HG02852 (cell line): Measurements from ENCODE around the gene SHE.

Source experiments
- ATAC-seq: cut with Tn5 transposase; IDR thresholded peaks from one replicate; pipeline ENCODE4 v1.9.1; 2021; ENCODE audit warnings: mild to moderate bottlenecking, moderate library complexity; ENCODE audit not compliant: unreplicated experiment

Gene SHE

DNA sequence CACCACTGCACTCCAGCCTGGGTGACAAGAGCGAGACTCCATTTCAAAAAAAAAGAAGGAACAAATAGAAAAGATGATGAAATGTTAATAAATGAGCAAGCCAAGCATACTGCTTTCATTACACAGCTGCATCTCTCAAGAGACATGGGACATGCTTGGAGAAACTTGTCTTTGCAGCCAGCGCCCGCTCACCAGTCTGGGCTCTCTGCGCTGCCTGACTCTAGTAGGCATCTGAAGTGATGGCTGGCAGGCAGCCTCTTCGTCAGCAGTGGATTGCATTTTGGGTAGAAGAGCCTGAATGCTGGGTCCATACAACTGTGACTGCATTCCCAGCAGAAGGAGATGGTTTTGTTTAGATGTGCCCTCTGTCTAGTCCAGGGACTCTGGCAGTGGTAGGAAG is 49.1 kb downstream of the SHE start:
- ATAC-seq, result no peak

DNA sequence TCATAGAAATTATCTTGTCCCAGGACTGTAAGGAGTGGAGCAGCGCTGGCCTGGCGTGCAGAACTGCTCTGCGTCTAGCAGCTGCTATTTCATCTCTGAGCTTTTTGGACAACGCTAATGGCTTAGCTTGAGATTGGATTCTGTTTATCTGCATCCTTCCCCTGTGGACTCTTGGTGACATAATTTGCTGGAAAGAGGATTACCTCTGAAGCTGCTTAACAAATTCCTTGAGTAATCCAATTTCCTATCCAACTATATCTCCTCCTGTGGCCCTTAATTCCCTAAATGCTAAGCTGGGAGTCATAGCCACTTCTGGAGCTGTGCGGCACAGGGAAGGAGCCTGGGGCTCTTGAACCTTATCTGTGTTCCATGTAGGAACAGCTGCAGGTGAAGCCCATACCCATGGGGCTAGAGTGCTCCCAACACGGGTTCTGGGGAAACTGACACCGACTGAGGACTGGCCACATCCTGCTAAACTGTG is 53.8 kb downstream of the SHE start:
- ATAC-seq, result no peak

DNA sequence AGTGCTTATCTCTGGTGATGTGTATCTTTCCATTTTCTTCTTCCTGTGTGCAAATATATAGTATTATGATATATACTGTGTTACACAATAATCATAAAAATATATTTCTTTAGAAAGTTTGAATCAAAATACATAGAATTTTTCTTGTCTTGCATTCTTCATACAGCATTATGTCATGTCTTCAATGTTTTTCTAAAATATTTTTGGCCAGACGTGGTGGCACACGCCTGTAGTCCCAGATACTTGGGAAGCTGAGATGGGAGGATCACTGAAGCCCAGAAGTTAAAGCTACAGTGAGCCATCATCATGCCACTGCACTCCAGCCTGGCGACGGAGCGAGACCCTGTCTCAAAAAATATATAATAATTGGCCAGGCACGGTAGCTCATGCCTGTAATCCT is 55.4 kb downstream of the SHE start:
- ATAC-seq, result no peak

DNA sequence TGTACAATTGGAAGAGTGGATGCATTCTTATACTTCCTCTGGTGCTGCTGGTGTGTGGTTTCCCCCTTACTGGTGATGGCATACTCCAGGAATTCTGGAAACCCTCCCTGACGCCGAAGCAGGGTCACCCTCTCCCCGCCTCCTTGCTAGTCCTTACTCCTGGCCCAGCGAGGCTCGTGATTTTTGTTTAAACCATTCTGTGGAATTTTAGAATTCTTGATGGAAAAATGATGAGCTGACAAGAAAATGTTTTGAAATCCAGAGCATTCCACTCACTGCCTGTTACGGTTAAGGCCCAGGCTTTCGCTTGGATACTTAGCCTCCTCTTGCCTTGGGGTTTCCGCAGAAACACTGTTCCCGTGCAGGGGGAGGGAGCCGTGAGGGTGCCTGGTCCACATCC is 55.9 kb downstream of the SHE start:
- ATAC-seq, result no peak

DNA sequence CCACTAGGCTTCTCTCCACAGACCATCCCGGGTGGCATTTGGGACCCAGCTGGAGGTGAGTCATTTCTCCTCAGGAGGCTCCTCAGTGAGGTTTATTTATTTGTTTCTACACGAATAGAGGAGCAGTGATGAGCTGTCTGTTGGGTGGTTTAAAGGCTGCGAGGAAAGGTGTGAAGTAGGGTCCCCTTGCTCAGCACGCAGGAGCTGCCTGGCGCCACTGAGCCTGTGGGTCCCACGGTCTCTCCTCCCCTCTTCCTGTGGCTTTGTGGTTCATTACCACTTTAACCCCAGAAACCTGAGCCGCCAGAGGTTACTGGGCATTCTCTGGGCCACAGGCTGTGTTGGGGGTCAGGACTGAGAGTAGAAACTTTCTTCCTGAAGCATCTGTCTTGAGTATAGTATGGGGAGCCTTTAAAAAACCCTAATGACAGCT is 57.2 kb downstream of the SHE start:
- ATAC-seq, result peak; percentile 82

DNA sequence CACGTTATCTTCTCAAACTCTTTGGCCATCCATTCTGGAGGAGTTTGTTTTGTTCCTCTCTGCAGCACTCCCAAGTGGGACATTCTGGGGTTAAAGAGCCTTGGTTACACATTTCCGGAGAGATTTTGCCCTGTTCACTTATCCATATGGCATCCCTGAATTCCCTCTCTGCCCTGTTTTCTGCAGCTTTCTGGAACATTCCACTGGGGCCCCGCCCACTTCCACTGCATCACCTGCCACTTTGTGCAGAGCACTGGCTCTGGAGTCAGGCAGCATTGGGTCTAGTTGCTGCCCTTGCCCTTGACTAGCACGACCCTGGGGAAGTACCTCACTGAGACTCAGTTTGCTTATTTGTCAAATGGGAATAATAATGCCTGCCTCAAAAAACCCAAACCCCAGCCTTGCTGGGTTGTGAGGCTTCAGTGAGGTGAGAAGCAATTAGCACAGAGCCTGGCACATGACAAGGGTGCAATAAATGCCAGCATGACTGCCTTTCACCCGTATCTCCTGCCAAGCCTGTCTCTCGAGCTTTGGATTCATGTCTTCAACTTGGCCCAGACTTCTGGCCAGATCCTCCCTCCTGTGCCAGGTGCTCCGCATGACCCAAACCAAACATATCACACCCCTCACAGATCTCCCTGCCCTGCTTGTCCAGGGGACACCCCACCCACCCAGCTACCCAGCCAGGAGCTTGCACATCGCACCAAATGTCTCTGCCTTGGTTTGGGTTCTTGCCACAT is 58.8 kb downstream of the SHE start:
- no peak for ATAC-seq

DNA sequence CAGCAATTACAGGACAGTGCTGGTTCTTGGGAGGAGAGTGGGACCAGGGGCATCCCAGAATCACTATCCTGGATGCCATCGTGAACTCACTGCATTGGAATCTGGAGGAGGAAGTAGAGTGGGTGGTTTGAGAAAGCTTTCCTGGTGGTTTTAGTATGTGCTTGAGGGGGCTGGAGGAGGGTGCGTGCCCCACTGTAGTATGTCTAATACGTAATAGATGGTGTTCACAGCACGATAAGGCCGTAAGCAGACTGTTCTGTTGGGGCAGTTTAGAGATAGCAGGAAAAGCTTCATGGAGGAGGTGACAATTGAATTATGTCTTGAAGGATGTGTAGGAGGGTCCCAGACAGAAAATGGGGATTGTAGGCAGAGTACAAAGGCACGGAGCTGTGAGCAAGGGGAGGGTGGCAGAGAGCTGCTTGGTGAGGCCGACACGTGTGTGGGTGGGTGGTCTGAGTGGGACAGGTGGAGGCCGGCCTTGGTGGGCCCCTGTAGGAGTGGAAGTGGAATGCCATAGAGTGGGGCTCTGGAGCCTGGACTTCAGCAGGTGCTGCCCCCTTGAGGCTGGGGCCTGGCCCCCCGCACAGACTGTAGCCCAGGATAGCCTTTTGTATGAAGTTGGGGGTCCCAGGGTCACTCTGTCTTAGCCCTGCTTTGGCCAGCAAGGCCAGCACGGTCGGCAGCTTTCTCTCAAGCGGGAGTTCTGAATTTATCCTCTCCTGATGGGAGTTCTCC is 60.0 kb downstream of the SHE start:
- no peak for ATAC-seq

DNA sequence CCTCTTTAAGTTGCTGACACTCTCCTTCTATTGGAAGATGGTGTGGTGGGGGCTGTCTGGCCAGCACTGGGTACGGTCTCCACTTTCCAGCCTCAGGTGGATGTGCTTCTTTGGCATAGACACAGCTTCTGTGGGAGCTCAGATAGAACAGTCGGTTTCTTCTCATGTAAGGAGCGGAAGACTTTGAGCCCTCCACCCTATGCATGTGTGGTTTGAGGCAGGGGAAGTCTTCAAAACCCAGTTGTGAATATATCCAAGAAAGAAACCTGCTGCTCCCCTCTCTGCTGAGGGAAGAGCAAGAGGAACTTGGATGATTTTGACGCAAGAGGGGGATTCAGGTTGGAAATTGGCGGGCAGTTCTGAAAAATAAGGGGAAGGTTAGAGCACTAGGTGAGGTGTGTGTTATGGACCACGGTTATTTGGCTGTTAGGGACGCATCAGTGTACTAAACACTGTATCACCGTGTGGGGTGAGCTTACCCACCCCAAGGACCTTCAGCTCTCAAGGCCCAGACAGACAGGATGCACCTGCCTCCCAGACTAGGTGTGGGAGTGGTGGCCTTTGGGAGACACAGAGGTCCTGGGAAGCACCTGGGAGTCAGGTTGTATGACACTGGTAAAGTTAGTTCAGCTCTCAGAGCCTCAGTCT is 60.8 kb downstream of the SHE start:
- ATAC-seq, result no peak

DNA sequence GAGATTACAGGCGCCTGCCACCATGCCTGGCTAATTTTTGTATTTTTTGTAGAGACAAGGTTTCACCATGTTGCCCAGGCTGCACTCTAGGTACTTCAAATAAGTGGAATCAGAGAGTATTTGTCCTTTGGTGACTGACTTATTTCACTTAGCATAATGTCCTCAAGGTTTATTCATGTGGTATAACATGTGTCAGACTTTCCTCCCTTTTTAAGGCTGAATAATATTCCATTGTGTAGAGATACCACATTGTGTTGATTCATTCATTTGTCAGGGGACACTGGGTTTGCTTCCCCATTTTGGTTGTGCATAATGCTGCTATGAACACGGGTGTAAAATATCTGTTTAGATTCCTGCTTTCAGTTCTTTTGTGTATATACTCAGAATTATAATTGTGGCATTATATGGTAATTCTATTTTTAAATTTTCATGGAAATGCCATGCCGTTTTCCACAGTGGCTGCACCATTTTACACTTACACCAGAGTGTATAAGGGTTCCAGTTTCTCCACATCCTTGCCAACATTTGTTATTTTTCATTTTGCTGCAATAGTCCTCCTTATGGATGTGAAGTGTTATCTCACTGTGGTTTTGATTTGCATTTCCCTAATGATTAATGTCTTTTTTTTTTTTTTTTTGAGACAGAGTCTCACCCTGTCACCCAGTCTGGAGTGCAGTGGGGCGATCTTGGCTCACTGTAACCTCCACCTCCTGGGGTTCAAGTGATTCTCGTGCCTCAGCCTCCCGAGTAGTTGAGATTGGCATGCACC is 62.0 kb downstream of the SHE start:
- ATAC-seq, result no peak

DNA sequence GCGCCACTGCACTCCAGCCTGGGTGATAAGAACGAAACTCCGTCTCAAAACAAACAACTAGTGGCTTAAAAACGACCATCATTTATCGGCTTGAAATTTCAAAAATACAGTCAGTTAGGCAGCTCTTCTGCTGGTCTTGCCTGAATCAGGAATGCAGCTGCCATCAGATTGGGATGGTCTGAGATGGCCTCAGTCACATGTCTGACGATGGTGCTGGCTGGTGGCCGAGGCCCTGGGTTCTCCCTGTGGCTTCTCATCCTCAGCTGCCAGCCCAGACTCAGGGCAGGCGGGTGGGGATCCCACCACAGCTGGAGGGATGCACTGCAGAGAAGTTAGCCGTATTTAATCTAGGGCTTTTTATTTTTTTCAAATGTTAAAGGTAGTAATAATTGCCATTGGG is 65.8 kb downstream of the SHE start:
- ATAC-seq, result no peak

DNA sequence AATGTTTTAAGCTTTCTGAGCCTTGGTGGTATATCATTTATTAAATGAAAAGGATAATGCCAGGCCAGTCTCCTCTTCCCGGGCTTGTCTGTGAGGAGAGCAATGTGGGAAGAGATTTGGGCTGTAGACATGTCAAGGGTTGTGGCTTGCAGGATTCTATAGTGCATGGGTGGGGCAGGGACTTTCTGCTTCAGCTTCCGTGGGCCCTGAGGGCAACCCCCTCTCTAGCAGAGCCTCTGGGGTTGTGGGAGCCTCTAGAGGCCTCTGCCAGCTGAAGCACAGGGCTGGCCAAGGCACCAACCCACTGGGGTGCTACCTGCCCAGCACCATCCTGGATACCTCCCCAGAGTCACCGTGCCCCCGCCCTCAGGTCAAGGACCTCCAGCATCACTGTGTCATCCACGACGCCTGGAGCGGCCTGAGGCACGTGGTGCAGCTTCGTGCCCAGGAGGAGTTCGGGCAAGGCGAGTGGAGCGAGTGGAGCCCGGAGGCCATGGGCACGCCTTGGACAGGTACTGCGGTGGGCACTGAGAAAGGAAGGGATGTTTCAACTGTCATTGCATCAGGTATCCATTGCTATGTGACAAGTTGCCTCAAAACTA is 66.5 kb downstream of the SHE start:
- no peak for ATAC-seq

DNA sequence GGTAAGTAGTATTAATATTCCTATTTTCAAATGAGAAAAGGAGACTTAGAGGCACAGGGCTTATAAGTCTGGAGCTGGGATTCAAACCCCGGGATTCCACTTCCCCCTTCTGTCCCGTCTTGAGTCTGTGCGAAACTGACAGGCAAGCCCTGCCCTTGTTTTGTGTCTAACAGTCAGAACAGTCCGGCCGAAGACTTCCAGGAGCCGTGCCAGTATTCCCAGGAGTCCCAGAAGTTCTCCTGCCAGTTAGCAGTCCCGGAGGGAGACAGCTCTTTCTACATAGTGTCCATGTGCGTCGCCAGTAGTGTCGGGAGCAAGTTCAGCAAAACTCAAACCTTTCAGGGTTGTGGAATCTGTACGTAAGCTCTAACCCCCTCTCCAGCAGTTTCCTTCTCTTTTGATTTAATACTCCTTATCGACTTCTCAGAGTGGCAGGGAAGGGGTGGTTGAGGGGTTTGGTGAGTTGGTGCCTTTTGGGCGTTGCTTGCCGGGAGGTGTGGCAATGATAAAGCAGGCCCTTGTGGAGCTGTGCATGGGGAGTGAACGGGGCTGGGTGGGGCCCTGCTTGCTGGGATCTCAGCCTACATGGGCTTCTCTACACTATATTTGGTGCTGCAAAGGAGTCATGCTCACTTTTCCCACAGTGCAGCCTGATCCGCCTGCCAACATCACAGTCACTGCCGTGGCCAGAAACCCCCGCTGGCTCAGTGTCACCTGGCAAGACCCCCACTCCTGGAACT is 67.7 kb downstream of the SHE start:
- no peak for ATAC-seq

DNA sequence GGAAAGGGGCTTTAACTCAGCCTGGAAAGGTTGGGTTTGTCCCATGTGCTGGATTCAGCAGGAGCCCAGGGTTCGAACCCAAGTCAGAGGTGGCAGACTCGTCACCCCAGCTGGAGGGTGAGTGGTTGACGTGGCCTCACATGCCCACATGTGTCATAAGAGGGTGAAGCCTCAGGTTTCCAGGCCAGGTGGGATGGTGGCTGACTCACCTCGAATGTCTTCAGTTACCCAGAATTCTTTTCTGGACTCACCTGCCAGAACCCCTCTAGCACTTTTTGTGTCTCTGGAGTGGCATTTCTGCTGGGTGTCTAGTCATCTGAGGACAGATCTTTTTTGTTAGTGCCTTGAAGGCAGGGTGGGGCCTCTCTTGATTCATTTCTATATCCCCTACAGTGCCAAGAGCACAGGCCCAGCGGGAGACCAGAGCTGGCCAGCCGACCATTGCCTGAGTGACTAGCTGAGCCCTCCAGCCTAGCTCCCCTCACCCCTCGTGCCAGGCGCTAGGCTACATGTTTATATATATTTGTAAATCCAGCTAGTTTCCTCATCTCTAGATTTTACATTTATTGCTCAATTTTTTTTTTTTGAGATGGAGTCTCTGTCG is 68.9 kb downstream of the SHE start:
- ATAC-seq, result no peak

DNA sequence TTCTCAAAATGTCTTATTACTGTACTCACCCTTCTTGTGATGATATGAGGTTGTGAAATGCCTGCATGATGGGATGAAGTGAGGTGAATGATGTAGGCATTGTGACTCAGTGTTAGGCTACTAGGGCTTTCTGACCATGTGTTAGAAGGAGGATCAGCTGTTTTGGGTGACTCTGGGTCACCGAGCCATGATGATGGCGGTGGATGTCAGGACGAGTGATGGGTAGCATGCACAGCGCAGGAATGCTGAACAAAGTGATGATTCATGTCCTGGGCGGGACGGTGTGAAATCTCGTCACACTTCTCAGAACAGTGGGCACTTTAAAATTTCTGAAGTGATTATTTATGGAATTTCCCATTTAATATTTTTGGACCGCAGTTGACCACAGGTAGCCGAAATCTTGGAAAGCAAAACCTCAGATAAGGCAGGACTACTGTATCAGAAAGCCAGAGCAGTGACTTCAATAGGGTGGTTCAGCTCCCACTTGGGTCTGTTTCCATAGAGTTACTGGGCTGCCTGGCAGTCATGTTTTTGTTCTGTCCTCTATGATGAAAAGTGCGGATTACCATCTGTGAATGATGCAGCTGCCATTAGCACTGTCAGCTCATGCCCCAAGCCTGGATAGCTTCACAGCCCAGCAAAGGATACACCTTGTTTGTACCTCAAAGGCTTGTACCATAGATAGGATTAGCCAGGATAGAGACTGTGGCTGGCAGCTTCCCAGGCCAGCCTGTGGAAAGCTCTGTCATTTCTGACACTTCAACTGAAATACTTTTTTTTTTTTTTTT is 70.4 kb downstream of the SHE start:
- ATAC-seq, result no peak

DNA sequence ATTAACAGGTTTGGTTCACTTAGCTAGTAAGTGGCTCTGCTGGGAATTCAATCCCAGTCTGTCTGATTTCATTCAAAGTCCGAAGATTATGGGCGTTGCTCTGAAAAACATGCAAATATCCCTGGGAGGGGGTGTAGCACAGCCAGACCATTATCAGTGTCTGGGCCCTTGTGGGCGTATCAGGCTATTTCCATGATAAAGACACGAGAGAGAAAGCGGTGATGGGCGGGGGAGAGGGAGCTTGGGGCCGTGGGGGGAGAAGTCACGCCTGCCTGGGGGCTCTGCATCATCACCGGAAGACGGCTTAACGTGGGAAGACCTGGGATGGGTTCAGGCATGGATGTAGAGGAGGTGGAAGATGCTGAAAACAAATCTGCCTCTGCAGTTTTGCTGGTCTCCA is 71.3 kb downstream of the SHE start:
- no peak for ATAC-seq

DNA sequence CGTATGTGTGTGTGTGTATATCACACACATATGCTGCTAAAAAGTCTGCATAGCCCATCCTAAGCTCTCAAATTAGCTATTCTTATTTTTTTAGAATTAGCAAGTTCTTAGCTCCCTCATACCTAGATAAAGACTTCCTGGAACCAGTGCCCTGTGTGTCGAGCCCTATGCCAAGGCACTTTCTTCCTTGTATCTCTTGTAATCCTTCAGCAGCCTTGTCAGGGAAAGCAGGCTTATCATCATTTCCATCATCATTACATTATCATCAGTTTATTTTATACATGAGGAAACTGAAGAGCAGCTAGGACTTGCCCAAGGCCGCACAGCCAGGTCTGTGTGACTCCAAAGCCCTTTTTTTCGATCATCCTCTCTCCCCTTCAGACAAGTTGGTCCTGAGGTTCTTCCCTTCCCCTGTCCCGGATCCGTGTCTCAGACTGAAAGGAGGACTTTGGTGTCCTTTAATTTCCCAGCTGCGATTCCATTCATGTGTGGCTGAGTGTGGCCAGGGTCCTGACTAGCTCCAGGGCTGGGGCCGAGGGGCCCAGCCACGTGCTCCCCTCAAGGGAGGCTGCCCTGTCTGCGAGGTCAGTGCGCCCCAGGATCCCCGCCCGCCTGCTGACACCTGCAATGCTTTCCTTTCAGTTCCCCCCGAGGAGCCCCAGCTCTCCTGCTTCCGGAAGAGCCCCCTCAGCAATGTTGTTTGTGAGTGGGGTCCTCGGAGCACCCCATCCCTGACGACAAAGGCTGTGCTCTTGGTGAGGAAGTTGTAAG is 72.2 kb downstream of the SHE start:
- no peak for ATAC-seq
